Measurements from ENCODE around the gene MANBA.
"Not testable (repeated sequence)": the region's sequence is repeated elsewhere in the genome, so short reads cannot be mapped to it uniquely, and the experiment has no call there.

Gene MANBA

GRCh38 chr4:102732678-102733077, 28.1 kb downstream of the MANBA start:
- no peak overlapping the region for H3K27ac ChIP-seq
- no peak overlapping the region for H3K4me3 ChIP-seq
- DNase-seq = no peak
- no peaks in the 10 kb centered on the region for H3K27me3 ChIP-seq
- peaks cover 0 to 13% (median 5%) of the 10 kb centered on the region in 3 donors for H3K36me3 ChIP-seq
- no peak for TF ChIP-seq CTCF (IDR thresholded peaks at IDR 0.05)
- intact Hi-C loops (cut with DNase I; ENCODE audit: low total_unique reads) = no loop called here
- H3K4me1 ChIP-seq = no peaks in the 10 kb centered on the region
- peaks cover 0 to 10% (median 0%) of the 10 kb centered on the region in 3 donors for H3K9me3 ChIP-seq

GRCh38 chr4:102730968-102731533, 29.7 kb downstream of the MANBA start:
- DNase-seq = no peak
- intact Hi-C loops (cut with DNase I; ENCODE audit: low total_unique reads) = no loop called here

GRCh38 chr4:102729486-102729885, 31.3 kb downstream of the MANBA start:
- intact Hi-C loops (cut with DNase I; ENCODE audit: low total_unique reads); DNase-seq: not testable (repeated sequence)

More at GRCh38 chr4:102730968-102731533, 29.7 kb downstream of the MANBA start:
- no peaks in the 10 kb centered on the region for H3K27me3 ChIP-seq
- H3K4me1 ChIP-seq = no peaks in the 10 kb centered on the region
- peaks cover 0 to 13% (median 5%) of the 10 kb centered on the region in 3 donors for H3K36me3 ChIP-seq
- TF ChIP-seq CTCF (IDR thresholded peaks at IDR 0.05) = no peak
- H3K27ac ChIP-seq = no peak overlapping the region
- H3K4me3 ChIP-seq = no peak overlapping the region
- H3K9me3 ChIP-seq = peaks cover 0 to 10% (median 0%) of the 10 kb centered on the region in 3 donors

GRCh38 chr4:102726919-102727318, 33.8 kb downstream of the MANBA start:
- H3K27ac ChIP-seq; H3K27me3 ChIP-seq; H3K9me3 ChIP-seq; H3K4me1 ChIP-seq; intact Hi-C loops (cut with DNase I; ENCODE audit: low total_unique reads); DNase-seq; H3K4me3 ChIP-seq: not testable (repeated sequence)
- H3K36me3 ChIP-seq = peaks cover 0 to 13% (median 3%) of the 10 kb centered on the region in 3 donors

More at GRCh38 chr4:102729486-102729885, 31.3 kb downstream of the MANBA start:
- peaks cover 0 to 13% (median 5%) of the 10 kb centered on the region in 3 donors for H3K36me3 ChIP-seq
- not testable (repeated sequence) for H3K9me3 ChIP-seq, H3K27ac ChIP-seq, H3K4me3 ChIP-seq, H3K4me1 ChIP-seq, H3K27me3 ChIP-seq

- intact Hi-C loops (cut with DNase I; ENCODE audit: low total_unique reads) = no loop called here
- DNase-seq = no peak
- Histone ChIP-seq H3K27me3 (no peaks in the 10 kb centered on the region), H3K9me3 (peaks cover 0 to 5% (median 0%) of the 10 kb centered on the region in 3 donors), H3K4me3 (no peak overlapping the region), H3K27ac (no peak overlapping the region), H3K36me3 (peaks cover 3 to 13% (median 5%) of the 10 kb centered on the region in 3 donors), H3K4me1 (peaks cover 0 to 5% (median 2%) of the 10 kb centered on the region in 4 donors)
- no peak for TF ChIP-seq CTCF (IDR thresholded peaks at IDR 0.05)
These were observed 34.7 kb downstream of the MANBA start for GRCh38 chr4:102726068-102726467.

GRCh38 chr4:102725229-102725628, 35.5 kb downstream of the MANBA start:
- no peaks in the 10 kb centered on the region for H3K9me3 ChIP-seq
- TF ChIP-seq CTCF (IDR thresholded peaks at IDR 0.05) = no peak
- no peak overlapping the region for H3K4me3 ChIP-seq
- no peaks in the 10 kb centered on the region for H3K27me3 ChIP-seq
- intact Hi-C loops (cut with DNase I; ENCODE audit: low total_unique reads) = no loop called here
- no peak for DNase-seq
- no peak overlapping the region for H3K27ac ChIP-seq
- peaks cover 3 to 8% (median 8%) of the 10 kb centered on the region in 3 donors for H3K36me3 ChIP-seq
- H3K4me1 ChIP-seq = peaks cover 0 to 5% (median 2%) of the 10 kb centered on the region in 4 donors
